H1 (cell line): ENCODE data around the gene SLX4IP. TPM values are rescaled to one million over a fixed set of nuclear protein-coding genes. Genes with fewer than 3 reads are reported as not detected.

ENCODE experiments used
- CTCF ChIA-PET: fragments of 300-600 bp; sonication (Branson Sonifier 250); formaldehyde crosslinking; loops from one replicate; lab custom pipeline; 2021; ENCODE audit not compliant: partially characterized antibody; lab: Charles Lee
- POLR2A ChIA-PET: fragments of 300-600 bp; sonication (Branson Sonifier 250); formaldehyde crosslinking; loops from one replicate; lab custom pipeline; 2021; ENCODE audit warnings: inconsistent platforms; ENCODE audit not compliant: partially characterized antibody; lab: Charles Lee
- DNase-seq, 2 experiments: peaks; one replicate each; pipeline versions ENCODE4 v3.0.0 to v3.0.0-alpha.2; 2010 to 2022; ENCODE audit warnings: low spot score in 2 of 2, low read depth in 1 of 2, mixed read lengths in 1 of 2
- FAIRE-seq: peaks from 2 replicates; lab custom pipeline; 2011; peaks lifted over from hg19 to GRCh38; lab: Jason Lieb, UNC
- H2AFZ ChIP-seq: 2 replicates; pipeline ENCODE4 v1.8.1; 2012; ENCODE audit warnings: low read length, inconsistent platforms
- H2AK5ac ChIP-seq: 2 replicates; pipeline ENCODE4 v1.6.1; 2013; ENCODE audit warnings: low read depth, low read length
- H2BK120ac ChIP-seq: replicated peaks from 2 replicates; pipeline ENCODE3; 2013; ENCODE audit warnings: low read depth, low read length, inconsistent platforms
- H2BK12ac ChIP-seq: 2 replicates; pipeline ENCODE4 v1.6.1; 2013; ENCODE audit warnings: low read depth, low read length
- H2BK15ac ChIP-seq: 2 replicates; pipeline ENCODE4 v1.6.1; 2013; ENCODE audit warnings: low read length
- H2BK20ac ChIP-seq: 2 replicates; pipeline ENCODE4 v1.6.1; 2013; ENCODE audit warnings: low read length
- H2BK5ac ChIP-seq: 2 replicates; pipeline ENCODE4 v1.6.1; 2013; ENCODE audit warnings: low read depth, low read length
- H3K14ac ChIP-seq: 2 replicates; pipeline ENCODE4 v1.6.1; 2013; ENCODE audit warnings: inconsistent platforms; ENCODE audit not compliant: insufficient read length
- H3K18ac ChIP-seq: 2 replicates; pipeline ENCODE4 v1.6.1; 2013; ENCODE audit warnings: low read length; ENCODE audit errors: extremely low read depth
- H3K23ac ChIP-seq: 2 replicates; pipeline ENCODE4 v1.6.1; 2013; ENCODE audit warnings: inconsistent platforms; ENCODE audit not compliant: insufficient read length
- H3K23me2 ChIP-seq: 2 replicates; pipeline ENCODE4 v1.6.1; 2013; ENCODE audit warnings: low read depth, low read length
- H3K27ac ChIP-seq: 2 replicates; pipeline ENCODE4 v1.6.1; 2011; ENCODE audit warnings: low read depth, low read length, inconsistent platforms
- H3K27me3 ChIP-seq, 4 experiments: replicated peaks in 1 of 4; 1 replicate in 1 of 4; 2 replicates in 3 of 4; pipeline versions ENCODE4 v1.6.1 to v1.8.1; 2011 to 2013; ENCODE audit warnings: low read length in 3 of 4, mild to moderate bottlenecking in 3 of 4, inconsistent platforms in 2 of 4, mixed read lengths in 2 of 4, moderate library complexity in 1 of 4; ENCODE audit not compliant: control insufficient read depth in 3 of 4, insufficient read depth in 3 of 4; ENCODE audit errors: extremely low read depth in 1 of 4
- H3K36me3 ChIP-seq, 4 experiments: 2 replicates each; pipeline versions ENCODE4 v1.6.1 to v1.8.1; 2011 to 2013; ENCODE audit warnings: mild to moderate bottlenecking in 4 of 4, low read length in 3 of 4, moderate library complexity in 2 of 4, control low read depth in 1 of 4, inconsistent platforms in 1 of 4; ENCODE audit not compliant: insufficient read depth in 4 of 4, control insufficient read depth in 2 of 4
- H3K4ac ChIP-seq: replicated peaks from 2 replicates; pipeline ENCODE3; 2013; ENCODE audit warnings: low read length, low read depth, mixed read lengths, inconsistent platforms; ENCODE audit not compliant: insufficient read length
- H3K4me1 ChIP-seq, 4 experiments: replicated peaks in 1 of 4; 1 replicate in 1 of 4; 2 replicates in 3 of 4; pipeline versions ENCODE4 v1.6.1 to v1.8.1; 2011 to 2013; ENCODE audit warnings: low read length in 3 of 4, inconsistent platforms in 2 of 4, mixed read lengths in 1 of 4; ENCODE audit not compliant: insufficient read depth in 4 of 4, control insufficient read depth in 3 of 4
- H3K4me2 ChIP-seq, 2 experiments: 2 replicates each; pipeline versions ENCODE4 v1.6.1 to v1.8.1; 2011 to 2013; ENCODE audit warnings: low read depth in 2 of 2, low read length in 2 of 2, control low read depth in 1 of 2, inconsistent platforms in 1 of 2, mild to moderate bottlenecking in 1 of 2; ENCODE audit not compliant: insufficient read depth in 1 of 2
- H3K4me3 ChIP-seq, 4 experiments: fragments of 200-600, 300-600 bp in 1 of 4; sonication (generic), shearing (Covaris generic), sonication (Bioruptor Twin) in 1 of 4; 2 replicates each; pipeline versions ENCODE4 v1.5.1 to v1.8.1; 2011 to 2016; ENCODE audit warnings: low read length in 4 of 4, low read depth in 3 of 4, control low read depth in 2 of 4, inconsistent platforms in 2 of 4, mild to moderate bottlenecking in 2 of 4, mixed read lengths in 1 of 4, moderate library complexity in 1 of 4; ENCODE audit not compliant: insufficient read depth in 2 of 4; ENCODE audit errors: extremely low read depth in 1 of 4
- H3K56ac ChIP-seq: replicated peaks from 2 replicates; pipeline ENCODE3; 2013; ENCODE audit warnings: low read depth, mild to moderate bottlenecking, mixed read lengths, low read length, inconsistent platforms; ENCODE audit not compliant: insufficient read length
- H3K79me1 ChIP-seq: 2 replicates; pipeline ENCODE4 v1.6.1; 2013; ENCODE audit warnings: low read depth, low read length, control low read depth
- H3K79me2 ChIP-seq, 2 experiments: 2 replicates each; pipeline versions ENCODE4 v1.6.1 to v1.8.1; 2012 to 2013; ENCODE audit warnings: low read length in 2 of 2, mild to moderate bottlenecking in 2 of 2, inconsistent platforms in 1 of 2; ENCODE audit not compliant: insufficient read depth in 2 of 2, control insufficient read depth in 1 of 2
- H3K9ac ChIP-seq, 4 experiments: replicated peaks in 1 of 4; 1 replicate in 1 of 4; 2 replicates in 3 of 4; pipeline versions ENCODE4 v1.6.1 to v1.8.1; 2011 to 2013; ENCODE audit warnings: low read depth in 3 of 4, low read length in 3 of 4, control low read depth in 2 of 4, mild to moderate bottlenecking in 2 of 4, moderate library complexity in 2 of 4, inconsistent platforms in 1 of 4; ENCODE audit errors: extremely low read depth in 1 of 4
- H3K9me3 ChIP-seq, 2 experiments: 2 replicates each; pipeline versions ENCODE4 v1.6.1 to v1.8.1; 2012 to 2013; ENCODE audit warnings: mild to moderate bottlenecking in 2 of 2, moderate library complexity in 2 of 2, control low read depth in 1 of 2, inconsistent platforms in 1 of 2, low read depth in 1 of 2, low read length in 1 of 2, mixed read lengths in 1 of 2; ENCODE audit not compliant: insufficient read depth in 2 of 2
- H4K20me1 ChIP-seq, 2 experiments: replicated peaks in 1 of 2; 2 replicates each; pipeline versions ENCODE3 to v1.8.1; 2011 to 2013; ENCODE audit warnings: inconsistent platforms in 2 of 2, low read length in 2 of 2, mild to moderate bottlenecking in 1 of 2; ENCODE audit not compliant: insufficient read depth in 2 of 2, control insufficient read depth in 1 of 2
- H4K5ac ChIP-seq: 2 replicates; pipeline ENCODE4 v1.6.1; 2013; ENCODE audit warnings: low read length, low read depth, mixed read lengths, inconsistent platforms; ENCODE audit not compliant: insufficient read length
- H4K8ac ChIP-seq: 2 replicates; pipeline ENCODE4 v1.8.0; 2013; ENCODE audit warnings: mild to moderate bottlenecking, moderate library complexity, low read length, inconsistent platforms; ENCODE audit not compliant: insufficient read depth; ENCODE audit errors: extremely low read depth
- H4K91ac ChIP-seq: replicated peaks from 2 replicates; pipeline ENCODE3; 2013; ENCODE audit warnings: low read length, mixed read lengths, inconsistent platforms; ENCODE audit not compliant: insufficient read length
- ASH2L ChIP-seq: fragments of 200-600, 300-600 bp; sonication (generic); IDR thresholded peaks from one replicate; pipeline ENCODE4 v1.7.1; 2017; ENCODE audit warnings: low read length
- BACH1 ChIP-seq: IDR thresholded peaks from 2 replicates; pipeline ENCODE4 v1.6.1; 2012; ENCODE audit warnings: low read length, improper control_type of control experiment
- EGR1 ChIP-seq: IDR thresholded peaks from 2 replicates; pipeline ENCODE4 v1.6.1; 2011; ENCODE audit warnings: low read depth, low read length, borderline replicate concordance
- JUN ChIP-seq: IDR thresholded peaks from 2 replicates; pipeline ENCODE4 v1.6.1; 2011; ENCODE audit warnings: low read depth, mild to moderate bottlenecking, improper control_type of control experiment, low read length
- RAD21 ChIP-seq, 2 experiments: IDR thresholded peaks in 1 of 2; conservative IDR thresholded peaks in 1 of 2; 2 replicates each; pipeline ENCODE4 v1.6.1; 2011; ENCODE audit warnings: low read depth in 2 of 2, low read length in 2 of 2, improper control_type of control experiment in 1 of 2, inconsistent platforms in 1 of 2, mild to moderate bottlenecking in 1 of 2, moderate library complexity in 1 of 2
- RFX5 ChIP-seq: IDR thresholded peaks from 2 replicates; pipeline ENCODE4 v1.6.1; 2011; ENCODE audit warnings: low read depth, low read length, improper control_type of control experiment, borderline replicate concordance
- TAF7 ChIP-seq: optimal IDR thresholded peaks from 2 replicates; pipeline ENCODE3; 2011; ENCODE audit warnings: low read depth, mild to moderate bottlenecking, inconsistent platforms, low read length, moderate library complexity, borderline replicate concordance
- WGBS, 2 experiments: shearing (Covaris generic) in 1 of 2; methylation state at CpG; one replicate each; pipeline versions ENCODE4 v1.1.6 to v1.1.7; 2013 to 2015; ENCODE audit warnings: low lambda C conversion rate in 2 of 2, mixed read lengths in 2 of 2, inconsistent platforms in 1 of 2, low coverage in 1 of 2, missing lambda C conversion rate in 1 of 2; ENCODE audit not compliant: insufficient replicate concordance in 2 of 2, insufficient coverage in 1 of 2, insufficient read length in 1 of 2; ENCODE audit errors: extremely low coverage in 1 of 2, missing lambda C conversion rate in 1 of 2; 5-methylcytosine and 5-hydroxymethylcytosine counted together
- polyA plus RNA-seq, 7 experiments: library from polyadenylated mRNA; depleted of rRNA in 3 of 7; stranded (reverse) in 5 of 7; unstranded in 2 of 7; fragments of >200 nt in 5 of 7; fragments of 200-250 nt in 2 of 7; gene quantifications; 1 replicate in 5 of 7; 2 replicates in 1 of 7; 4 replicates in 1 of 7; pipeline versions ENCODE4 v1.2.1 to v1.2.3, GENCODE V29; 2011 to 2013; ENCODE audit warnings: missing spikeins in 2 of 7, mixed read lengths in 2 of 7
- total RNA-seq: library from RNA; stranded (reverse); fragmentation: NEBNext Ultra II Directional; extraction: Animal tissue kit (Norgen Biotek cat#: 25700); gene quantifications from 2 replicates; pipeline ENCODE4 v1.2.1, GENCODE V29; 2021
- TF ChIP-seq, protein P1 (sequence below), 3 experiments: IDR thresholded peaks; 1 replicate in 2 of 3; 2 replicates in 1 of 3; pipeline versions ENCODE4 v1.5.1 to v1.6.1; 2011; ENCODE audit warnings: low read length in 3 of 3, mild to moderate bottlenecking in 3 of 3, inconsistent platforms in 2 of 3, low read depth in 1 of 3, moderate library complexity in 1 of 3; ENCODE audit not compliant: insufficient read depth in 1 of 3; ENCODE audit errors: control extremely low read depth in 1 of 3

Gene SLX4IP
- total and polyA plus RNA-seq, 2 of the 8 experiments (the other 6 are each of a cell fraction or from before 2014, with no cell fraction given) = 2.4 to 8.7 TPM

DNA sequence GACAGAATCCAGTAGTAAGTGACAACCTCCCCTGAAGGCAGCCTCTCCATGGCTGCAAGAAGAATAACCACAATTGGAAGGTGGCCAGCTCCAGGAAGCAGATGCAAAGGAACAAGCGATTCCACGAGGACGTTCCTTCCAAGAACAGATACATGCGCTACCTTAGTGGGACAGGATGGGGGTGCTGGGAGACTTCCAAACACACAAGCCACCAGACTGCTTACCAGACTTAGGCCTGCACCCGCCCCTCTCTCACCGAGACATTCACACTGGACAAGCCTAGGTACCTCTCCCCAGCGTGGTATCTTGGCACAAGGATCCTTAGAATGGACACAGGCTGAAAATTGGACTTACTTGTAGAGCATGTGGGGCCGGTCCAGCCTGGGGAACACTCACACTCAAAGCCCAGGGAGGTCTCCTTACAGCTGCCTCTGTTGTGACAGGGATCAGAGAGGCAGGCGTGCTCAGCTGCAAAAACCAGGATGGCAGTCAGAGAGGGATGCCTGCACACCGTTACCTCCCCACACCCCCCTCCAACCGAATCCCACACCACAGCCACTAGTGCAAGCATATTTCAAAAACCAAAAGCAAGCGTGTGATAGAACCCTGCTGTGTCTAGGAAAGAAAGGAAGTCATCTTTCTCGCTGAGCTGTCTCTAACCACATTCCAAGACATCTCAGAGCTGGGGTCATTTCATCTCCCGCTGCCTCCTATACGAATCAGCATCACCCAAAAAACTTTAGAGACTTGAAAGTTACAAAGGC lies 216.3 kb downstream of the SLX4IP start:
- no peaks in the 10 kb centered on the region for H3K23me2 ChIP-seq
- H4K20me1 ChIP-seq = peaks cover 6 to 19% of the 10 kb centered on the region in 2 experiments
- H2BK20ac ChIP-seq = no peak overlapping the region
- no peak overlapping the region for H3K4me3 ChIP-seq
- H3K36me3 ChIP-seq = peaks cover 9 to 78% (median 38%) of the 10 kb centered on the region in 4 experiments
- peaks cover 0 to 33% of the 10 kb centered on the region in 2 experiments; a peak in 2 of 4 replicates for H3K79me2 ChIP-seq
- H3K56ac ChIP-seq = no peak overlapping the region
- no peak overlapping the region for H2BK15ac ChIP-seq
- no peak overlapping the region for H3K23ac ChIP-seq
- H2AFZ ChIP-seq = no peak overlapping the region
- DNase-seq (no peak), FAIRE-seq (no peak)
- H3K4ac ChIP-seq = no peak overlapping the region
- H2BK120ac ChIP-seq = no peak overlapping the region
- no peak for TF ChIP-seq BACH1
- TF ChIP-seq ASH2L = no peak
- TF ChIP-seq RAD21 (IDR thresholded peaks at IDR 0.05 in 1 of 2, conservative IDR thresholded peaks at IDR 0.05 in 1 of 2; ENCODE audit: low read depth in 2 of 2, low read length in 2 of 2) = peak; percentile 30 to 34; a peak in 3 of 4 replicates
- no peak for TF ChIP-seq EGR1
- TF ChIP-seq, protein P1, sequence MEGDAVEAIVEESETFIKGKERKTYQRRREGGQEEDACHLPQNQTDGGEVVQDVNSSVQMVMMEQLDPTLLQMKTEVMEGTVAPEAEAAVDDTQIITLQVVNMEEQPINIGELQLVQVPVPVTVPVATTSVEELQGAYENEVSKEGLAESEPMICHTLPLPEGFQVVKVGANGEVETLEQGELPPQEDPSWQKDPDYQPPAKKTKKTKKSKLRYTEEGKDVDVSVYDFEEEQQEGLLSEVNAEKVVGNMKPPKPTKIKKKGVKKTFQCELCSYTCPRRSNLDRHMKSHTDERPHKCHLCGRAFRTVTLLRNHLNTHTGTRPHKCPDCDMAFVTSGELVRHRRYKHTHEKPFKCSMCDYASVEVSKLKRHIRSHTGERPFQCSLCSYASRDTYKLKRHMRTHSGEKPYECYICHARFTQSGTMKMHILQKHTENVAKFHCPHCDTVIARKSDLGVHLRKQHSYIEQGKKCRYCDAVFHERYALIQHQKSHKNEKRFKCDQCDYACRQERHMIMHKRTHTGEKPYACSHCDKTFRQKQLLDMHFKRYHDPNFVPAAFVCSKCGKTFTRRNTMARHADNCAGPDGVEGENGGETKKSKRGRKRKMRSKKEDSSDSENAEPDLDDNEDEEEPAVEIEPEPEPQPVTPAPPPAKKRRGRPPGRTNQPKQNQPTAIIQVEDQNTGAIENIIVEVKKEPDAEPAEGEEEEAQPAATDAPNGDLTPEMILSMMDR (IDR thresholded peaks at IDR 0.05; ENCODE audit: control extremely low read depth in 1 of 3, insufficient read depth in 1 of 3, low read depth in 1 of 3, low read length in 3 of 3) = peak in 1 of 3 experiments; percentile 18; a peak in 1 of 4 replicates
- TF ChIP-seq TAF7 = no peak
- no peak for TF ChIP-seq RFX5
- TF ChIP-seq JUN = no peak
- H3K27me3 ChIP-seq = no peaks in the 10 kb centered on the region
- H3K4me1 ChIP-seq = peaks cover 13 to 38% (median 25%) of the 10 kb centered on the region in 4 experiments; a peak in 6 of 7 replicates
- H4K8ac ChIP-seq = no peak overlapping the region
- H4K5ac ChIP-seq = no peak overlapping the region
- H3K14ac ChIP-seq = no peak overlapping the region
- H2AK5ac ChIP-seq = no peak overlapping the region
- no peak overlapping the region for H3K4me2 ChIP-seq
- CTCF ChIA-PET = interaction anchor here (0.7 to 6.6 kb wide), 8 partner anchors 13 to 888 kb away, joined by 3 to 55 read pairs (median 4); partner anchors contain the start of gene JAG1
- no peaks in the 10 kb centered on the region for H3K9me3 ChIP-seq
- H3K18ac ChIP-seq = no peak overlapping the region
- H3K27ac ChIP-seq = no peak overlapping the region
- no peak overlapping the region for H3K9ac ChIP-seq
- POLR2A ChIA-PET = interaction anchor here (1.3 to 2.2 kb wide), 3 partner anchors 11 to 13 kb away, joined by 3 to 7 read pairs (median 4); no protein-coding TSS in a partner anchor
- no peak overlapping the region for H2BK12ac ChIP-seq
- H3K79me1 ChIP-seq = peaks cover 9% of the 10 kb centered on the region
- no peak overlapping the region for H4K91ac ChIP-seq
- 93% methylated on average over 15 of the region's 15 CpGs; no CpG with 5 or more reads in 1 of the 2 experiments for WGBS, 2 experiments
- H2BK5ac ChIP-seq = peak overlapping the region; percentile 57
